Measurements from ENCODE around the gene GADD45G. TPM values are rescaled to one million over a fixed set of nuclear protein-coding genes. Genes with fewer than 3 reads are reported as not detected.

The GADD45G gene
- total and polyA plus RNA-seq, 2 of the 8 experiments (the other 6 are each of a cell fraction or from before 2014, with no cell fraction given) = 7.0 to 11.4 TPM

- TF ChIP-seq ZNF274 (IDR thresholded peaks at IDR 0.05; ENCODE audit: borderline replicate concordance, extremely low read depth, low read length) = no peak
- TF ChIP-seq TAF7 (optimal IDR thresholded peaks at IDR 0.05; ENCODE audit: borderline replicate concordance, low read depth, low read length) = peak; percentile 11
- no peak for TF ChIP-seq BCL11A (IDR thresholded peaks at IDR 0.05; ENCODE audit: low read depth in 2 of 2, low read length in 2 of 2)
- no peak for TF ChIP-seq BRCA1 (IDR thresholded peaks at IDR 0.05; ENCODE audit: low read depth, low read length)
- TF ChIP-seq ASH2L (IDR thresholded peaks at IDR 0.05; ENCODE audit: low read length) = peak; percentile 21
- TF ChIP-seq CEBPB (IDR thresholded peaks at IDR 0.05; ENCODE audit: low read depth, low read length) = no peak
- no peak for TF ChIP-seq SUZ12 (IDR thresholded peaks at IDR 0.05; ENCODE audit: low read length)
- no peak for TF ChIP-seq POLR2A (IDR thresholded peaks at IDR 0.05; ENCODE audit: control extremely low read depth in 1 of 2, low read depth in 2 of 2, low read length in 2 of 2)
- peak; percentile 68 for TF ChIP-seq KDM4A (IDR thresholded peaks at IDR 0.05; ENCODE audit: low read depth, low read length, severe bottlenecking)
- no peak for TF ChIP-seq SP1 (IDR thresholded peaks at IDR 0.05; ENCODE audit: low read depth, low read length)
- TF ChIP-seq SAP30 (IDR thresholded peaks at IDR 0.05; ENCODE audit: insufficient read depth, insufficient replicate concordance, low read length) = no peak
- TF ChIP-seq, protein P1, sequence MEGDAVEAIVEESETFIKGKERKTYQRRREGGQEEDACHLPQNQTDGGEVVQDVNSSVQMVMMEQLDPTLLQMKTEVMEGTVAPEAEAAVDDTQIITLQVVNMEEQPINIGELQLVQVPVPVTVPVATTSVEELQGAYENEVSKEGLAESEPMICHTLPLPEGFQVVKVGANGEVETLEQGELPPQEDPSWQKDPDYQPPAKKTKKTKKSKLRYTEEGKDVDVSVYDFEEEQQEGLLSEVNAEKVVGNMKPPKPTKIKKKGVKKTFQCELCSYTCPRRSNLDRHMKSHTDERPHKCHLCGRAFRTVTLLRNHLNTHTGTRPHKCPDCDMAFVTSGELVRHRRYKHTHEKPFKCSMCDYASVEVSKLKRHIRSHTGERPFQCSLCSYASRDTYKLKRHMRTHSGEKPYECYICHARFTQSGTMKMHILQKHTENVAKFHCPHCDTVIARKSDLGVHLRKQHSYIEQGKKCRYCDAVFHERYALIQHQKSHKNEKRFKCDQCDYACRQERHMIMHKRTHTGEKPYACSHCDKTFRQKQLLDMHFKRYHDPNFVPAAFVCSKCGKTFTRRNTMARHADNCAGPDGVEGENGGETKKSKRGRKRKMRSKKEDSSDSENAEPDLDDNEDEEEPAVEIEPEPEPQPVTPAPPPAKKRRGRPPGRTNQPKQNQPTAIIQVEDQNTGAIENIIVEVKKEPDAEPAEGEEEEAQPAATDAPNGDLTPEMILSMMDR (IDR thresholded peaks at IDR 0.05; ENCODE audit: control extremely low read depth in 1 of 3, insufficient read depth in 1 of 3, low read depth in 1 of 3, low read length in 3 of 3) = peak; percentile 74 to 96 (median 86)
- no peak for TF ChIP-seq BACH1 (IDR thresholded peaks at IDR 0.05; ENCODE audit: low read length)
- no peak for TF ChIP-seq SIRT6 (IDR thresholded peaks at IDR 0.05; ENCODE audit: low read length)
- TF ChIP-seq NRF1 (IDR thresholded peaks at IDR 0.05; ENCODE audit: low read depth, low read length) = no peak
- no peak for TF ChIP-seq RNF2 (IDR thresholded peaks at IDR 0.05; ENCODE audit: borderline replicate concordance, low read depth, low read length, missing control alignments, poor library complexity, severe bottlenecking)
- no peak for TF ChIP-seq KDM1A (IDR thresholded peaks at IDR 0.05; ENCODE audit: borderline replicate concordance, low read length)
- TF ChIP-seq EZH2 (IDR thresholded peaks at IDR 0.05; ENCODE audit: low read depth, low read length, severe bottlenecking) = no peak
- TF ChIP-seq, protein P2, sequence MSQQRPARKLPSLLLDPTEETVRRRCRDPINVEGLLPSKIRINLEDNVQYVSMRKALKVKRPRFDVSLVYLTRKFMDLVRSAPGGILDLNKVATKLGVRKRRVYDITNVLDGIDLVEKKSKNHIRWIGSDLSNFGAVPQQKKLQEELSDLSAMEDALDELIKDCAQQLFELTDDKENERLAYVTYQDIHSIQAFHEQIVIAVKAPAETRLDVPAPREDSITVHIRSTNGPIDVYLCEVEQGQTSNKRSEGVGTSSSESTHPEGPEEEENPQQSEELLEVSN (IDR thresholded peaks at IDR 0.05) = no peak
- no peak for TF ChIP-seq SP4 (IDR thresholded peaks at IDR 0.05; ENCODE audit: low read length)
- TF ChIP-seq YY1 (IDR thresholded peaks at IDR 0.05; ENCODE audit: low read depth, low read length) = peak; percentile 37; the same call in 1 of the 2 replicates
- no peak for TF ChIP-seq RFX5 (IDR thresholded peaks at IDR 0.05; ENCODE audit: borderline replicate concordance, low read depth, low read length)
These were observed 1.6 kb upstream of the GADD45G start (continued) for GRCh38 chr9:89602978-89603766.
